Spleen (tissue), 7 donors: ENCODE results near the gene ENTPD2.

Experiments
- CTCF ChIP-seq, 11 experiments: fragments of 200-600 bp in 7 of 11; fragments of 450-650 bp in 4 of 11; sonication (generic) in 4 of 11; IDR thresholded peaks in 8 of 11; conservative IDR thresholded peaks in 3 of 11; 1 replicate in 7 of 11; 2 replicates in 4 of 11; pipeline versions ENCODE4 v1.4.0 to v1.8.0; 2016 to 2021; ENCODE audit warnings: antibody characterized with exemption in 11 of 11, inconsistent platforms in 4 of 11, mild to moderate bottlenecking in 1 of 11
- POLR2A ChIP-seq, 3 donors: fragments of 450-650 bp; IDR thresholded peaks; one replicate each; pipeline ENCODE4 v1.5.1; 2017; ENCODE audit warnings: antibody characterized with exemption in 3 of 3, mild to moderate bottlenecking in 1 of 3
- POLR2AphosphoS5 ChIP-seq, 3 donors: sonication (generic); formaldehyde crosslinking; IDR thresholded peaks; one replicate each; pipeline ENCODE4 v1.5.1; 2017; ENCODE audit warnings: antibody characterized with exemption in 3 of 3
- donor health status: DM: no; HTN: no; CAD: no; lungs with moderate emphysema.
- donor health status: DM: no; HTN: no; CAD: no.
- donor health status: DM: no; HTN: no; CAD: no.

DNA sequence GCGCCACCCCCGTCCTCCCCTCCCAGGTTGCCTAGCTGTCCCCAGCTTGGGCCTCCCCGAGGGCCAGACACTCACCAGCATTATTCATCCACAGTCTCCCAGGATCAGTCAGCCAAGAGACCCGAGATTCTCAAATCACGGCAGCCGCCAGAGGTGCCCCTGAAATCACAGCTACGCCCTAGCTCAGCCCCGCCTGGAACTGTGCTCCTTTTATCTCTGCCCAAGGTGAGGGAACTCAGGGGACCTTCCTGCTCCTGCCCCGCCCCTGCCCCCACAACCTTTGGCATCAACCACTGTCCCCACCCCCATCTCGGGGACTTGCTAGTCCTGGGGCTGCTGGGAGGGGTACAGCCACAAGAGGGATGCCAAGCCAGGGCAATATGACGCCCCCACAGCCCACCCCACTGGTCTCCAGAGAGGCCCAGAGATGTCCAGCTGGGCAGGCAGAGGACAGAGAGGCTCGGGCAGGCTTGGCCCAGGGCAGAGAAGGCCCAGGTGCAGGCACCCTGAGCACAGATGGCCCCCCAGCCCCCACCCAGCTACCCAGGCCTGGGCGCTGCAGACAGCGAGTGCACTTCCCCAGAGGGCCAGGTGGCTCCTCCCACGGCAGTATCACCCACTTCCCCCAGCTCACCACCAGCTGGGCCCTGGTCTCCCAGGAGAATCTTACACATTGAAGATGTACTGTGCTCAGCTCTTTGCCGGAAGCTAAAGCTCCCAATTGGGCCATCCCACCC is 21.8 kb downstream of the ENTPD2 start, which contains the start of gene FUT7:
- TF ChIP-seq POLR2AphosphoS5 (IDR thresholded peaks at IDR 0.05) (peak; percentile 5 to 73 (median 22)), CTCF (IDR thresholded peaks at IDR 0.05 in 8 of 11, conservative IDR thresholded peaks at IDR 0.05 in 3 of 11) (peak in 3 of 11 experiments; percentile 13 to 30 (median 27)), POLR2A (IDR thresholded peaks at IDR 0.05) (no peak)
